ENCODE measurements around the gene MUC3A.
"Not testable (repeated sequence)": the region's sequence is repeated elsewhere in the genome, so short reads cannot be mapped to it uniquely, and the experiment has no call there.

Gene MUC3A, protein sequence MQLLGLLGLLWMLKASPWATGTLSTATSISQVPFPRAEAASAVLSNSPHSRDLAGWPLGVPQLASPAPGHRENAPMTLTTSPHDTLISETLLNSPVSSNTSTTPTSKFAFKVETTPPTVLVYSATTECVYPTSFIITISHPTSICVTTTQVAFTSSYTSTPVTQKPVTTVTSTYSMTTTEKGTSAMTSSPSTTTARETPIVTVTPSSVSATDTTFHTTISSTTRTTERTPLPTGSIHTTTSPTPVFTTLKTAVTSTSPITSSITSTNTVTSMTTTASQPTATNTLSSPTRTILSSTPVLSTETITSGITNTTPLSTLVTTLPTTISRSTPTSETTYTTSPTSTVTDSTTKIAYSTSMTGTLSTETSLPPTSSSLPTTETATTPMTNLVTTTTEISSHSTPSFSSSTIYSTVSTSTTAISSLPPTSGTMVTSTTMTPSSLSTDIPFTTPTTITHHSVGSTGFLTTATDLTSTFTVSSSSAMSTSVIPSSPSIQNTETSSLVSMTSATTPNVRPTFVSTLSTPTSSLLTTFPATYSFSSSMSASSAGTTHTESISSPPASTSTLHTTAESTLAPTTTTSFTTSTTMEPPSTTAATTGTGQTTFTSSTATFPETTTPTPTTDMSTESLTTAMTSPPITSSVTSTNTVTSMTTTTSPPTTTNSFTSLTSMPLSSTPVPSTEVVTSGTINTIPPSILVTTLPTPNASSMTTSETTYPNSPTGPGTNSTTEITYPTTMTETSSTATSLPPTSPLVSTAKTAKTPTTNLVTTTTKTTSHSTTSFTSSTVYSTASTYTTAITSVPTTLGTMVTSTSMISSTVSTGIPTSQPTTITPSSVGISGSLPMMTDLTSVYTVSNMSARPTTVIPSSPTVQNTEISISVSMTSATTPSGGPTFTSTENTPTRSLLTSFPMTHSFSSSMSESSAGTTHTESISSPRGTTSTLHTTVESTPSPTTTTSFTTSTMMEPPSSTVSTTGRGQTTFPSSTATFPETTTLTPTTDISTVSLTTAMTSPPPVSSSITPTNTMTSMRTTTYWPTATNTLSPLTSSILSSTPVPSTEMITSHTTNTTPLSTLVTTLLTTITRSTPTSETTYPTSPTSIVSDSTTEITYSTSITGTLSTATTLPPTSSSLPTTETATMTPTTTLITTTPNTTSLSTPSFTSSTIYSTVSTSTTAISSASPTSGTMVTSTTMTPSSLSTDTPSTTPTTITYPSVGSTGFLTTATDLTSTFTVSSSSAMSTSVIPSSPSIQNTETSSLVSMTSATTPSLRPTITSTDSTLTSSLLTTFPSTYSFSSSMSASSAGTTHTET (N-terminal part only)

DNA sequence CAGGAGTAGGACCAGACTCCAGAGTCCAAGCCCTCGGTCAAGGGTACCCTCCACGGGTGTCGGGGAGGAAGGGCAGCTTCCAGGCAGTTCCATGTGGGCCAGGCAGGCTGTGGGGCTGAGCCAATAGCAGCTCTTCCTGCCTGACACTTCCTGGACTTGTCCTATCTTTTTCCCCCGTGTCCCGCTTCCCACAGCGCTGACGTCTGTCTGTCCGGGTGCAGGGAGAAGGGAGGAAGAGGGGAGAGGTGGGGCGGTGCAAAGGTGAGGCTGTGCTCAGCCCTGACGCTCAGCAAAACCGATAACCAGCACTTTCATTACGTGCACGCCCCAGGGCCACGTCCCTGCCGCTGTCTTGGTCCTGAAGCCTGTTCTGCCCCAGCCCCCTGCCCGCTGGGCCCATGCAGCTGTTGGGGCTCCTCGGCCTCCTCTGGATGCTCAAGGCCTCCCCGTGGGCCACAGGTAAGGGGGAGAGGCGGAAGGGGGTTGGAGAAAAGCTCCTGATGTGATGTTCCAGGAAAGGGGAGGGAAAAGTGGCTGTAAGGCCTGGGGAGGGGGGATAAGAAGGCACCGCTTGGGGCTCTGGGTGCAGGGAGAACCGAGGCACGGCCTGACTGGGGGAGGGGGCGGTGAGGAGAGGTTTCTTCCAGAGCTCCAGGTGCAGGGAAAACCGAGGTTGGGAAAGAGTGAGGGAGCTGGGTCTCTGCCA, at the start of gene MUC3A:
MUC3A (plus strand) TSS at position 308 of the 706 bp plus-strand sequence; CDS start at position 399, 91 bp downstream.
- no peak for DNase-seq

GRCh38 chr7:100900978-100901377, 48.4 kb upstream of the MUC3A start:
- no peak for DNase-seq

GRCh38 chr7:100901921-100902332, 47.4 kb upstream of the MUC3A start:
- no peak for DNase-seq

DNA sequence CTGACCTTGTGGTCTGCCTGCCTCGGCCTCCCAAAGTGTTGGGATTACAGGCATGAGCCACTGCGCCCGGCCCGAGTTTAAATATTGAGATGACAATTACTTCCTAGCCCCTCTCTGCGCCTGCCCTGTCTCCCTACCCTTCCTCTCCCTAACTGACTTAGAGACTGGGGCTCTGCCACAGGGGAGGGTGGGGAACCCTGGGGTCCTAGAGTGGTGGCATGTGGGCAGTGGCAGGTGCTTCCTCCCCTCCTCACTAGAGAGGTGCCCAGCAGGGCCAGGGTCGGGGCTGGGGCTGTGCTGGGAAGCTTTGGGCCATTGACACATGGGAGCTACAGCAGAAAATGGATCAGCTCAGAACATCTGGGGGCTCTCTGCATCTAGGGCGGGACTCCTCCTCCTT, 46.7 kb upstream of the MUC3A start:
- DNase-seq, result no peak

- no peak for DNase-seq
Observed at GRCh38 chr7:100908512-100908911, 40.8 kb upstream of the MUC3A start.

- DNase-seq, result not testable (repeated sequence)
Observed at GRCh38 chr7:100910443-100910842, 38.9 kb upstream of the MUC3A start.

- DNase-seq, result no peak
Observed at GRCh38 chr7:100911484-100911883, 37.9 kb upstream of the MUC3A start.

GRCh38 chr7:100914208-100914878, 35.0 kb upstream of the MUC3A start:
- DNase-seq, result no peak

- DNase-seq, result no peak
Observed at GRCh38 chr7:100914879-100915447, 34.4 kb upstream of the MUC3A start.

DNA sequence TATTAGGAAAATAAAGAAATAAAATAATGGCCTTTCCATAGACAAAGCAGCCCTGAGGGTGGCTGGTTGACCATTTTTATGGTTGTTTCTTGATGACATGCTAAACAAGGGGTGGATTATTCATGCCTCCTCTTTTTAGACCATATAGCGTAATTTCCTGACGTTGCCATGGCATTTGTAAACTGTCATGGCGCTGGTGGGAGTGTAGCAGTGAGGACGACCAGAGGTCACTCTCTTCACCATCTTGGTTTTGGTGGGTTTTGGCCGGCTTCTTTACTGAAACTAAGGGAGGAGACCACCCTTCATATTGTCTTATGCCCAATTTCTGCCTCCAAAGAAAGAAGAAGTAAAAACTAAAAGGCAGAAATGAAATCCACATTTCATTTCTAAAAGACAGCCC, 30.0 kb upstream of the MUC3A start:
- DNase-seq, result not testable (repeated sequence)

DNA sequence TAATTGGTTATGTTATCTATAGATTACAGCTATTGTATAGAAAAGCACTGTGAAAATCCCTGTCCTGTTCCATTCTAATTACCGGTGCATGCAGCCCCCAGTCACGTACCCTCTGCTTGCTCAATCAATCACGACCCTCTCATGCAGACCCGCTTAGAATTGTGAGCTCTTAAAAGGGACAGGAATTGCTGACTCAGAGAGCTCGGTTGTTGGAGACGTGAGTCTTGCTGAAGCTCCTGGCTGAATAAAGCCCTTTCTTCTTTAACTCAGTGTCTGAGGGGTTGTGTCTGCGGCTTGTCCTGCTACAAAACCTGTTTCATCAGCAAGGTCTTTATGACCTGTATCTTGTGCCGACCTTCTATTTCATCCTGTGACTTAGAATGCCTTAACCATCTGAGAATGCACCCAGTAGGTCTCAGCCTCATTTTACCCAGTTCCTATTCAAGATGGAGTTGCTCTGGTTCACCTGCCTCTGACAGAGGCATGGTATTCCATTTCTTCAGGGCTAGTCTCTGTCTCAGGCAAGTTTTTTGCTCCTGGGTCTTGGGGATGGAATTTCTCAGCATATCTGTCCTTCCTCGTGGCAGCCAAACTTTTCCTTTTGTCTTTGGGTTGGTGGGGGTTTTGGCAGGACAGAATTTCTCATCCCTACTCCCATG, 29.4 kb upstream of the MUC3A start:
- DNase-seq, result not testable (repeated sequence)

DNA sequence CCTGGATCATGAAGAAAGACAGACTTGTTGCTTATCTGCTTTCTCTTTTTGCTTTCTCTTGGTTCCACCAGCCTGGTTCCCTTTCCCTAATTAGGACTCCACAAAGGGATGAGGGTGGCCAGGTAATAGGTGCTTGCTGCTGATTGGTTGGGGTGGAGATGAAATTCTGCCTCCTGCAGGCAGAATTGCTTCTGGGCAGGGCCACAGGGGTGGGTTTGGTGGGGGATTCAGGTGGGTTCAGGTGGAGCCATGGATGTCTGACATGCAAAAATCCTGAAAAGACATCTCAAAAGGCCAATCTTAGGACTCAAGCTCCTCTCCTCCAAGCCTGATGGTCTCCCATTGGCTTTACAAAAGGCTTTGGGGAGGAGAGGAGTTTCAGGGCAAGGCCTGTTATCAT, 28.3 kb upstream of the MUC3A start:
- no peak for DNase-seq

DNA sequence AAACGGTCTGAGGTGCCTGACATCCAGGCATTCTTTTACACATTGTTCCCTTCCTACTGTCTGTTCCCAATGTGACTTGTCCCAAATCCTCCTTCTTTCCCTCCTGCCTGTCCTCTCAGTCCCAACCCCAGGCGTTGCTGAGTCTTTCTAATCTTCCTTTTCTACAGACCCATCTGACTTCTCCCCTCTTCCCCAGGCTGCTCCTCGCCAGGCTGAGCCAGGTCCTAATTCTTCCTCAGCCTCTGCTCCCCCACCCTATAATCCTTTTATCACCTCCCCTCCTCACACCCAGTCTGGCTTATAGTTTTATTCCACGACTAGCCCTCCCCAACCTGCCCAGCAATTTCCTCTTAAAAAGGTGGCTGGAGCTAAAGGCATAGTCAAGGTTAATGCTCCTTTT, 25.7 kb upstream of the MUC3A start:
- not testable (repeated sequence) for DNase-seq

- DNase-seq, result no peak
Observed at GRCh38 chr7:100929808-100930174, 19.5 kb upstream of the MUC3A start.

DNA sequence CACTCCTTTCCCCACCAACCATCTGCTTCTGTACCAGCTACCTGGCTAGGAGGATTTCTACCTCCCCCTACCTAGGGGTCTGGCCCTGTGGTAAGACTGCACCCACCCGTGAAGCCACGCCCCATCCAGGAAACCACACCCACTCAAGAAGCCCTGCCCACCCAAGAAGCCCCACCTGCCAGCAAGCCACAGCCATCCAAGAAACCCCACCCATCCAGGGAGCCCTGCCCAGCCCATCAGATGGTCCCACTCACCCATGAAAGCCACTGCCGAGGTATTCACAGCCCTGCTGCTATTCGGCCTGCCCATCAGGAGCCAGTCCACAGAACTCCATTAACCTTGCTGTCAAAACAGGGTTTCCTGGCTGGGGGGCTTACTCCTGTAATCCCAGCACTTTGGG, 15.6 kb upstream of the MUC3A start:
- DNase-seq, result no peak

DNA sequence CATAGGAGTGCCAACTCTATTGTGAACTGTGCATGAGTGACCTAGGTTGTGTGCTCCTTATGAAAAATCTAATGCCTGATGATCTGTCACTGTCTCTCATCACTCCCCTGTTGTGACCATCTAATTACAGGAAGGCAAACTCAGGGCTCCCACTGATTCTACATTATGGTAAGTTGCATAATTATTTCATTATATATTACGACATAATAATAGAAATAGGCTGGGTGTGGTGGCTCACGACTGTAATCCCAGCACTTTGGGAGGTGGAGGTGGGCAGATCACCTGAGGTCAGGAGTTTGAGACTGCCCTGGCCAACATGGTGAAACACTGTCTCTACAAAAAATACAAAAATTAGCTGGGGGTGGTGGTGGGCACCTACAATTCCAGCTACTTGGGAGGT, 14.0 kb upstream of the MUC3A start:
- not testable (repeated sequence) for DNase-seq

DNA sequence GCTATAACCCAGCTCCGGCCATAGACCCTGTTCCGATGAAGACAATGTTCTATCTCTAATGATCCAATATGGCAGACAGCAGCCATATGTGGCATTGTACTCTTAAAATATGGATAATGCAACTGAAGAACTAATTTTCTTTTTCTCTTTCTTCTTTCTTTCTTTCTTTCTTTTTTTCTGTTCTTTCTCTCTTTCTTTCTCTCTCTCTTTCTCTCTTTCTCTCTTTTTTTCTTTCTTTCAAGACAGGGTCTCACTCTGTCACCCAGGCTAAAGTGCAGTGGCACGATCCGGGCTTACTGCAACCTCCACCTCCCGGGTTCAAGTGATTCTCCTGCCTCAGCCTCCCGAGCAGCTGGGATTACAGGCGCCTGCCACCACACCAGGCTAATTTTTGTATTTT, 13.2 kb upstream of the MUC3A start:
- not testable (repeated sequence) for DNase-seq

- DNase-seq, result no peak
Observed at GRCh38 chr7:100942045-100942774, 7.1 kb upstream of the MUC3A start.

DNA sequence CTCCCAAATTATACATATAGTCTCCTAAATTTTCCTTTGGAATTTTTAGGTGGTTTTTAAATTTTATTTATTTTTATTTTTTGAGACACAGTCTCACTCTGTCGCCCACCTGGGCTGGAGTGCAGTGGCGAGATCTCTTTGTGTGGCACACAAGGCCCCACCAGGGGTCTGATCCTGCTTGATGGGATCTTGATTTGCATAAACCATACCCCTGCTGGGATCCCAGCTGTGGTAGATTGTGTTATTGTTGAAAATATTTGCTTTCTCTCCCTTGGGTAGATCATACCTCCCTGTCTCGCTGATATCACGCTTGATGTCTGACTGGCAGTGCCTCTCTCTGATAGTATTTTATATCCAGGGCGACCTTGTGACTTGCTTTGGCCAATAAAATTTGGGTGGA, 5.6 kb upstream of the MUC3A start:
- peak; percentile 6 for DNase-seq

DNA sequence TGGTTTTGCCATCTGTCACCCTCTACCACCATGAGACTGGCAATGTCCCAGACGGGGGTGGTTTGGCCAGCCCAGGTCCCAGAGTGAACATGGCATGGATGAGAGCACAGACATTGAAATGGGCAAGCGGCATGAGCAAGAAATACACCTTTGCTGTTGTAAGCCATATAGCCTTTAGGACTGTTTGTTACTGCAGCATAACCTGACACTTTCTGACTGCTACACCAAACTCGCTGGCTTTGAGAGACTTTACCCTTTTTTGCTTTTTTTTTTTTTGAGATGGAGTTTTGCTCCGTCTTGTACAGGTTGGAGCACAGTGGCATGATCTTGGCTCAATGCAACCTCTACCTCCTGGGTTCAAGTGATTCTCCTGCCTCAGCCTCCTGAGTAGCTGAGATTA, 5.2 kb upstream of the MUC3A start:
- no peak for DNase-seq
